CD4-positive, CD25-positive, alpha-beta regulatory T cell (primary cell): ENCODE measurements around the gene NDUFA13. TPM values are rescaled to one million over a fixed set of nuclear protein-coding genes. Genes with fewer than 3 reads are reported as not detected.

Experiments used
- ATAC-seq, 2 donors: fragments of 150-1000 bp; cut with Tn5 transposase; one replicate each; pipeline ENCODE4 v1.10.0; 2021; ENCODE audit warnings: low read depth in 2 of 2, moderate number of reproducible peaks in 2 of 2, moderate library complexity in 1 of 2
- DNase-seq, 3 donors: peaks; one replicate each; pipeline versions ENCODE4 v3.0.0 to v3.0.0-alpha.2; 2012 to 2022; ENCODE audit warnings: mixed read lengths in 1 of 3
- H3K27ac ChIP-seq: one replicate; pipeline ENCODE4 v1.7.0; 2013; ENCODE audit warnings: mild to moderate bottlenecking, low read length; ENCODE audit not compliant: insufficient read depth, poor library complexity, severe bottlenecking
- H3K27me3 ChIP-seq: one replicate; pipeline ENCODE4 v1.7.0; 2013; ENCODE audit warnings: low read length; ENCODE audit not compliant: control insufficient read depth, insufficient read depth
- H3K36me3 ChIP-seq: one replicate; pipeline ENCODE4 v1.7.0; 2013; ENCODE audit warnings: mild to moderate bottlenecking, low read length, moderate library complexity; ENCODE audit not compliant: control insufficient read depth, insufficient read depth
- H3K4me1 ChIP-seq: 2 replicates; pipeline ENCODE4 v1.7.0; 2013; ENCODE audit warnings: mild to moderate bottlenecking, low read length; ENCODE audit not compliant: insufficient read depth, control insufficient read depth, poor library complexity, severe bottlenecking
- H3K4me3 ChIP-seq: one replicate; pipeline ENCODE4 v1.7.0; 2013; ENCODE audit warnings: low read depth, mild to moderate bottlenecking, low read length, moderate library complexity
- H3K9me3 ChIP-seq, 2 experiments: 1 replicate in 1 of 2; 2 replicates in 1 of 2; pipeline ENCODE4 v1.7.0; 2013; ENCODE audit warnings: low read length in 2 of 2, mild to moderate bottlenecking in 1 of 2, moderate library complexity in 1 of 2; ENCODE audit not compliant: control insufficient read depth in 2 of 2
- H3K27ac Mint-ChIP-seq, 3 donors: one replicate each; pipeline ENCODE4 v1.8.0; 2020 to 2022; ENCODE audit warnings: mild to moderate bottlenecking in 3 of 3, mixed read lengths in 3 of 3, moderate library complexity in 2 of 3
- H3K27me3 Mint-ChIP-seq: one replicate; pipeline ENCODE4 v1.8.0; 2022; ENCODE audit warnings: mild to moderate bottlenecking, mixed read lengths
- H3K36me3 Mint-ChIP-seq: one replicate; pipeline ENCODE4 v1.8.0; 2020; ENCODE audit warnings: mixed read lengths
- H3K4me1 Mint-ChIP-seq, 4 donors: one replicate each; pipeline ENCODE4 v1.8.0; 2020 to 2022; ENCODE audit warnings: mixed read lengths in 4 of 4, mild to moderate bottlenecking in 1 of 4
- H3K4me3 Mint-ChIP-seq, 4 donors: one replicate each; pipeline ENCODE4 v1.8.0; 2020 to 2022; ENCODE audit warnings: mild to moderate bottlenecking in 4 of 4, mixed read lengths in 4 of 4, moderate library complexity in 3 of 4
- H3K9me3 Mint-ChIP-seq, 7 donors: one replicate each; pipeline ENCODE4 v1.8.0; 2020 to 2022; ENCODE audit warnings: mixed read lengths in 7 of 7, mild to moderate bottlenecking in 3 of 7, moderate library complexity in 2 of 7
- polyA plus RNA-seq, 4 donors: library from polyadenylated mRNA; unstranded; fragments of 300-500 nt; fragmentation: Illumina TruSeq; gene quantifications; one replicate each; pipeline ENCODE4 v1.2.3, GENCODE V29; 2021
- total RNA-seq: library from RNA; stranded (reverse); gene quantifications from one replicate; pipeline ENCODE4 v1.2.3, GENCODE V29; 2022

Gene NDUFA13
- total and polyA plus RNA-seq, 5 donors from 2014 or later: 196 to 453 (median 365) TPM

DNA sequence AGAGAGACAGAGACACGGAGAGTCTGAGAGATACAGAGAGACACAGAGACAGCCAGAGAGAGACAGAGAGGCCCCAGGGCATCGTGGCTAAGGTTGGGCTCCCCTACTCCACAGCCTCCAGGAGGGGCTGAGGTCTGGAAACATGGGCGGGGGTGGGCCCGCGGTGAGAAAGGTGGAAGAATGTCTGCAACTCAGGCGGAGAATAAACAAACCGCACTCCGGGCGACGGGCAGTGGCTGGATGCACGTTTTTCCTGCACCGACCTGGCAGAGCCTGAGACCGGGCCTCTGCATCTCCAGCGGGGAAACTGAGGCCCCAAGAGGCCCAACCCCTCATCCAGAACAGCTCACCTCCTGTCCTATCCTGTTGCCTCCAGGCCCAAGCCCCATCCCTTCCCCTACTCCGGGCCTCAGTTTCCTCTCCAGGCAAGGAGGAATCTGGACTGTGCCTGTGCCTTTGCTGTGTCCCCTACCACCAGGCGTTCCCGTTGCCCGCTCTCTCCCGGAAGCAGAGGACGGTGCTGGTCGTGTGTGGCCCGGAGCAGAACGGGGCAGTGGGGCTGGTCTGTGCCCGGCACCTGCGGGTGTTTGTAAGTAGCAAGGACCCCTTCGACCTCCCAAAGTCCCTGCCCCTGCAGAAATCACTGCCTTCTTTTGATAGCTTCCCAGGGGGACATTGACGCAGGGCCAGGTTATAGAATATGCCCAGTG is 18.7 kb downstream of the NDUFA13 start:
- Histone ChIP-seq H3K9me3 (no peaks in the 10 kb centered on the region), H3K27me3 (no peaks in the 10 kb centered on the region), H3K36me3 (no peaks in the 10 kb centered on the region), H3K4me3 (no peak overlapping the region), H3K4me1 (peaks cover 28% of the 10 kb centered on the region), H3K27ac (no peak overlapping the region)
- DNase-seq: no peak
- Mint-ChIP-seq H3K4me3 (no peak overlapping the region), H3K4me1 (peaks cover 0 to 42% (median 12%) of the 10 kb centered on the region in 4 donors), H3K36me3 (peaks cover 6% of the 10 kb centered on the region), H3K27me3 (peaks cover 16% of the 10 kb centered on the region), H3K27ac (peak overlapping the region in 1 of 3 donors; percentile 78), H3K9me3 (peaks cover 0 to 2% (median 0%) of the 10 kb centered on the region in 7 donors)
- ATAC-seq: no peak

DNA sequence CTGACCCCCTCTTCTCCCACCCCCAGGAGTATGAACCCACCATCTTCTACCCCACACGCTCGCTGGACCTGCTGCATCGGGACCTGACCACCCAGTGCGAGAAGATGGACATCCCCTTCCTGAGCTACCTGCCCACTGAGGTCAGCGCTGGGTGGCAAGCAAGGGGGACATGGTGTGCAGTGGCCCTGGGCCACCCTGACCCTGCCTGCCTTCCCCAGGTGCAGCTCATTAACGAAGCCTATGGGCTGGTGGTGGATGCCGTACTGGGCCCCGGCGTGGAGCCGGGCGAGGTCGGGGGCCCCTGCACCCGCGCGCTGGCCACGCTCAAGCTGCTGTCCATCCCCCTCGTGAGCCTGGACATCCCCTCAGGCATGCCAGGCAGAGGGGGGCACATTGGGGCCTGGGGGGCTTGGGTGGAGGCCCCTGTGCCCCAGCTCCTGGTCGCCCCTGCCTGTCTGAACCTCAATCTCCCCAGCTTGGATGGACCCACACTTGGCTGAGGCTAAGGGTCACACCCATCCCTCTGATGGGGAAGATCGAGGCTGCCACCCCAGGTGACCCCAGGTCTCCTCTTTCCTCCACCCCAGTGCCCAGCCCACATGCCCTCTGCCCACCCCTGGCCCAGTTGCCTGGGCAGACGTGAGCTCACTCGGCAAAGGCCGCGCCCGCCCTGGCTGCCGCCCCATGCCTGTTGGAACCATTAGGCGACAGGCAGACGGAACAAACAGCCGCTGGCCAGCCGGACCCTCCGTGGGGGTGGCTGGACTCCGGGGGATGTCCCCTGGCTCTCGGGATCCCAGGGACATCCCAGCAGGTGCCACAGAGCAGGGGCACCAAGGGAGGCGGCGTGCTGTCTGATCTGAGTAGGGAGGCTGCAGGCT is 19.5 kb downstream of the NDUFA13 start:
- Mint-ChIP-seq H3K4me1 (peaks cover 0 to 44% (median 12%) of the 10 kb centered on the region in 4 donors), H3K4me3 (peak overlapping the region in 1 of 4 donors; percentile 65), H3K36me3 (peaks cover 6% of the 10 kb centered on the region), H3K27me3 (peaks cover 16% of the 10 kb centered on the region), H3K27ac (peak overlapping the region in 1 of 3 donors; percentile 82), H3K9me3 (peaks cover 0 to 2% (median 0%) of the 10 kb centered on the region in 7 donors)
- Histone ChIP-seq H3K36me3 (no peaks in the 10 kb centered on the region), H3K4me1 (peaks cover 30% of the 10 kb centered on the region), H3K9me3 (no peaks in the 10 kb centered on the region), H3K27me3 (no peaks in the 10 kb centered on the region), H3K27ac (no peak overlapping the region), H3K4me3 (no peak overlapping the region)
- DNase-seq (no peak), ATAC-seq (no peak)

DNA sequence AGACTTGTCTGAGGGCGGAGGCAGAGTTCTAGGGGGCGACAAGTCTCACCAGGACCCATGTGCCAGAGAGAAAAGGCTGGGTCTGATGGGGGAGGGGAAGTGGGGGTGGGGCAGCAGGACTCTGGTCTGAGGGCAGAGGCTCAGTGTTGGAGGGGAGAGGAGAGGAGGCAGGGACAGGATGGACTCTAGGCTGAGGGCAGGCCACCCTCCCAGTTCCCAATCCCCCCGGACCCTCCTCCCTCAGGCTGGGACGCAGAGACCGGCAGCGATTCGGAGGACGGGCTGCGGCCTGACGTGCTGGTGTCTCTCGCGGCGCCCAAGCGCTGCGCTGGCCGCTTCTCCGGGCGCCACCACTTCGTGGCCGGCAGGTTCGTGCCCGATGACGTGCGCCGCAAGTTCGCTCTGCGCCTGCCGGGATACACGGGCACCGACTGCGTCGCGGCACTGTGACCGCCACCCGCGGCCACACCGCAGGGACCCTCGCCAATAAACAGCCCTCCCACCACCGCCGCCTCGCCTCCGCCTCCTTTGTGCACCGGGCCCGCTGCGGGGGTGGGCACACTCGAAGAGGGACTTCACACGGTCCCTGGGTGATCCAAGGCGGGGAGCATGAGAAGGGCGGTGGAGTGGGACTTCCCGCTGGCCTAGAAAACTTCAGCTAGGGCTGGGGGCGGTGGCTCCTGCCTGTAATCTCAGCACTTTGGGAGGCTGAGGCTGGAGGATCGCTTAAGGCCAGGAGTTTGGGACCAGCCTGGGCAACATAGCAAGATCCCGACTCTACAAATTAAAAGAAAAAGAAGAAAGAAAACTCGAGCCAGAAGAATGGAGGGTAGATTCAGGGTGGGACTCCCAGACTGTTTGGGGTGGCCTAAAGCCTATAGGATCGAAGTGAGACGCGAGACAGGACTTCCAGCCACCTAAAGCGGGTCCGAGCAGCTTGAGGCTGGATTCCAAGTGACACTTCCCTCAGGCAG is 21.3 kb downstream of the NDUFA13 start:
- Histone ChIP-seq H3K4me3 (no peak overlapping the region), H3K9me3 (no peaks in the 10 kb centered on the region), H3K27ac (no peak overlapping the region), H3K27me3 (no peaks in the 10 kb centered on the region), H3K4me1 (peaks cover 43% of the 10 kb centered on the region), H3K36me3 (no peaks in the 10 kb centered on the region)
- peaks cover 16% of the 10 kb centered on the region for H3K27me3 Mint-ChIP-seq
- peaks cover 0 to 2% (median 0%) of the 10 kb centered on the region in 7 donors for H3K9me3 Mint-ChIP-seq
- ATAC-seq (no peak), DNase-seq (peak in 1 of 3 donors; percentile 21)
- H3K4me1 Mint-ChIP-seq: peaks cover 0 to 51% (median 18%) of the 10 kb centered on the region in 4 donors
- H3K27ac Mint-ChIP-seq: peak overlapping the region; percentile 78 to 89 (median 82)
- peak overlapping the region; percentile 32 to 85 (median 82) for H3K4me3 Mint-ChIP-seq
- peaks cover 6% of the 10 kb centered on the region for H3K36me3 Mint-ChIP-seq

DNA sequence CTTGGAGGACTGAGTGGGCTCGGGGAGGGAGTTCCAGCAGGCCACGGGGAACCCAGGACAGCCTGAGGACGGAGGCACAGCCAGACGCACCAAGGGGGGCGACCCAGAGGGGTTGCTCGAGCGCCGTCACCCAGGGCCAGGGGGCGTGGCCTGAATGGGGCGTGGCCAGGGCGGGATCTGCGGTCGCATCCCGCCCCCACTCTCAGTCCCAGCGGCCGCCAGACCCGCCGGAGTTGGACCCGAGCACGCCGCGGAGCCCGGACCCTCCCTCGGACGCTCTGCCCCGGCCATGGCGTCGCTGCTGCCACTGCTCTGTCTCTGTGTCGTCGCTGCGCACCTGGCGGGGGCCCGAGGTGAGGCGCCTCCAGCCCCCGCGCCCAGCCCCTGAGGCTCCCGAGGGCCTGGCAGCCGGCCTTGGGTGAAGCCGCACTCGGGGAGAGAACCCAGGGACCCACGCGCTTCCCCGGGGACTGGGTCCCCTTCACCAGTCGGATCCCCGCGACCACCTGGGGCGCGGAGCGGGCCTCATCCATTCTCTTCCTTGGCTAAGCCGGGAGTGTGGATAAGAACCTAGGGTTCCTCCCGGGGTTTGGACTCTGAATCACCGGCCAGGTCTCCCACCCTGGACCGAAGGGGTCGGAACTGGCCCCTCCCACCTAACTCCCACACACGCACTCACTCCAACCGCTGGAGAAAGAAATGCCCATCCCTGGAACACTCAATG is 22.2 kb downstream of the NDUFA13 start, which contains the start of gene CILP2:
Gene CILP2 (plus strand): TSS at position 205 of the 724 bp plus-strand sequence. CDS start 85 bp downstream, at position 290.
- no peaks in the 10 kb centered on the region for H3K27me3 ChIP-seq
- Mint-ChIP-seq H3K27me3 (peaks cover 16% of the 10 kb centered on the region), H3K9me3 (peaks cover 0 to 2% (median 0%) of the 10 kb centered on the region in 7 donors), H3K36me3 (peaks cover 6% of the 10 kb centered on the region), H3K27ac (peak within 1 kb of the TSS; percentile 78 to 83 (median 79)), H3K4me3 (peak within 1 kb of the TSS; percentile 68 to 85 (median 82)), H3K4me1 (peaks cover 0 to 50% (median 16%) of the 10 kb centered on the region in 4 donors)
- no peaks in the 10 kb centered on the region for H3K36me3 ChIP-seq
- H3K4me1 ChIP-seq: peaks cover 39% of the 10 kb centered on the region
- ATAC-seq (no peak), DNase-seq (peak in 1 of 3 donors; percentile 44)
- no peaks in the 10 kb centered on the region for H3K9me3 ChIP-seq
- H3K27ac ChIP-seq: no peak within 1 kb of the TSS
- H3K4me3 ChIP-seq: no peak within 1 kb of the TSS

DNA sequence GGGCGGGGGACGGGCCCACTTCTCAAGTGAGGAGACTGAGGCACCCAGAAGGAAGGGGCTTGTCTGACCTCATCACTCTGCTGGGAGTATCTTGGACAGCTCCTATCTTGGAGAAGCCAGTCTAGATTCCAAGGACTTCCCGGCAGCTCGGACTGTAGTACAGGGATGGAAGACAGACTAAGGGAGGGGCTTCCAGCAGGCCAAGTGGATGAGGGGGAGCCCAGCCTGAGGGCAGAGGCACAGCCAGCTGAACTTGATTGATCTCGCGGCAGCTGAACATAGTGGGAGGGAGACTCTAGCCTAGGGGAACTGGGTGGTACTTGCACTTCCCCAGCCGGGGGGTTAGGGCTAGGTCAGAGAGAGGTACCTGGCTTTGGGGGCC is 22.8 kb downstream of the NDUFA13 start:
- Histone ChIP-seq H3K27me3 (no peaks in the 10 kb centered on the region), H3K9me3 (no peaks in the 10 kb centered on the region), H3K27ac (no peak overlapping the region), H3K36me3 (no peaks in the 10 kb centered on the region), H3K4me1 (peaks cover 39% of the 10 kb centered on the region), H3K4me3 (no peak overlapping the region)
- DNase-seq (no peak), ATAC-seq (no peak)
- peaks cover 16% of the 10 kb centered on the region for H3K27me3 Mint-ChIP-seq
- peak overlapping the region; percentile 65 to 80 (median 68) for H3K4me3 Mint-ChIP-seq
- H3K9me3 Mint-ChIP-seq: peaks cover 0 to 2% (median 0%) of the 10 kb centered on the region in 7 donors
- H3K4me1 Mint-ChIP-seq: peaks cover 0 to 49% (median 16%) of the 10 kb centered on the region in 4 donors
- H3K27ac Mint-ChIP-seq: peak overlapping the region in 2 of 3 donors; percentile 73 to 83
- peaks cover 6% of the 10 kb centered on the region for H3K36me3 Mint-ChIP-seq

DNA sequence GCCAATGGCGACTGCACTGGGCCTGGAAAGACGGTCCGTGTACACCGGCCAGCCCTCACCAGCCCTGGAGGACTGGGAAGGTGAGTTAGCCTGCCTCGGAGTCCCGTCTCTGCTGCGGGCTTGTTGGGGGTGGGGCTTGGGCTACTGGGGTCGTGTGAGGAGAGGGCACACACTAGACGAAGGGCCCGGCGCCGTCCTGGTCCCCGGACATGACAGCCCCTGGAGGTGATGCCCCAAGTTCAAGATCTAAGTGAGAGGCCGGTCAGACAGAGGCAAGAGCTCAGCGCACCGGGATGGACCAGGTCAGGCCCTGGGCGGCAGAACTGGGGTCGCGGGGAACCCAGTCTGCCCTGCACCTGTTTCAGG is 23.7 kb downstream of the NDUFA13 start:
- Mint-ChIP-seq H3K36me3 (no peaks in the 10 kb centered on the region), H3K4me1 (peaks cover 0 to 41% (median 13%) of the 10 kb centered on the region in 4 donors), H3K4me3 (peak overlapping the region in 3 of 4 donors; percentile 15 to 80 (median 39)), H3K27me3 (peaks cover 16% of the 10 kb centered on the region), H3K9me3 (peaks cover 0 to 2% (median 0%) of the 10 kb centered on the region in 7 donors), H3K27ac (peak overlapping the region in 2 of 3 donors; percentile 20 to 77)
- DNase-seq (no peak), ATAC-seq (no peak)
- H3K9me3 ChIP-seq: no peaks in the 10 kb centered on the region
- no peaks in the 10 kb centered on the region for H3K27me3 ChIP-seq
- H3K4me1 ChIP-seq: peaks cover 39% of the 10 kb centered on the region
- H3K4me3 ChIP-seq: no peak overlapping the region
- no peak overlapping the region for H3K27ac ChIP-seq
- no peaks in the 10 kb centered on the region for H3K36me3 ChIP-seq
